HCT116 (cell line): ENCODE data around the gene RXYLT1. TPM values are rescaled to one million over a fixed set of nuclear protein-coding genes. Genes with fewer than 3 reads are reported as not detected.
A peak's percentile ranks its signal among the peaks of the same experiment; 100 is the strongest.

Experiments
- ATAC-seq: fragments of 200-7000 bp; cut with Tn5 transposase; 2 replicates; pipeline ENCODE4 v1.9.1; 2020; ENCODE audit warnings: mild to moderate bottlenecking, moderate library complexity
- BruUV-seq: library from RNA; stranded (reverse); fragments of 400-500 nt; replicated peaks from 2 replicates; lab custom pipeline; 2021; lab: Mats Ljungman, UMichigan
- CTCF ChIA-PET: fragments of 300-600 bp; sonication (Branson Sonifier 250); formaldehyde crosslinking; loops from one replicate; lab custom pipeline; 2021; ENCODE audit warnings: antibody characterized with exemption; lab: Charles Lee
- POLR2A ChIA-PET: fragments of 300-600, 350-600 bp; sonication (Branson Sonifier 250); formaldehyde crosslinking; loops from one replicate; lab custom pipeline; 2021; ENCODE audit warnings: antibody characterized with exemption; lab: Charles Lee
- RAD21 ChIA-PET, 2 experiments: fragments of 300-600 bp; sonication (Branson Sonifier 250); formaldehyde crosslinking; loops; one replicate each; lab custom pipeline; 2023; ENCODE audit warnings: low total read pairs in 2 of 2; ENCODE audit not compliant: uncharacterized antibody in 2 of 2, unreplicated experiment in 2 of 2, low non-redundant PET in 1 of 2; lab: Charles Lee
- DNase-seq: peaks from one replicate; pipeline ENCODE4 v3.0.0-alpha.2; 2010; ENCODE audit warnings: low read depth, low spot score
- H2AFZ ChIP-seq: fragments of 200-600 bp; shearing (Covaris generic), sonication (generic); 2 replicates; pipeline ENCODE4 v1.6.1; 2017; ENCODE audit warnings: low read depth, mixed run types, mixed read lengths, antibody characterized with exemption, low read length; ENCODE audit not compliant: poor library complexity, severe bottlenecking
- H3K27ac ChIP-seq: 2 replicates; pipeline ENCODE4 v1.5.1; 2012; ENCODE audit warnings: low read depth, low read length
- H3K27me3 ChIP-seq: fragments of 200-600 bp; sonication (generic); 2 replicates; pipeline ENCODE4 v1.6.1; 2016; ENCODE audit warnings: mixed run types, low read length, mixed read lengths; ENCODE audit not compliant: insufficient read depth
- H3K36me3 ChIP-seq, 2 experiments: fragments of 200-500 bp in 1 of 2; fragments of 200-600 bp in 1 of 2; sonication (Bioruptor generic) in 1 of 2; sonication (generic) in 1 of 2; 2 replicates each; pipeline versions ENCODE4 v1.5.1 to v1.6.1; 2014 to 2016; ENCODE audit warnings: low read length in 2 of 2, inconsistent platforms in 1 of 2, mixed read lengths in 1 of 2, mixed run types in 1 of 2; ENCODE audit not compliant: insufficient read depth in 2 of 2, control insufficient read depth in 1 of 2
- H3K4me1 ChIP-seq, 2 experiments: fragments of 200-600 bp in 1 of 2; sonication (generic) in 1 of 2; 2 replicates each; pipeline versions ENCODE4 v1.5.1 to v1.6.1; 2012 to 2017; ENCODE audit warnings: low read length in 2 of 2, inconsistent platforms in 1 of 2, mild to moderate bottlenecking in 1 of 2, mixed read lengths in 1 of 2, mixed run types in 1 of 2, moderate library complexity in 1 of 2; ENCODE audit not compliant: insufficient read depth in 2 of 2, control insufficient read depth in 1 of 2
- H3K4me2 ChIP-seq: fragments of 200-600 bp; sonication (generic); 2 replicates; pipeline ENCODE4 v1.6.1; 2017; ENCODE audit warnings: mixed run types, low read length, mixed read lengths
- H3K4me3 ChIP-seq, 2 experiments: fragments of 200-600 bp in 1 of 2; sonication (generic) in 1 of 2; replicated peaks in 1 of 2; 2 replicates each; pipeline ENCODE4 v1.5.1; 2011 to 2016; ENCODE audit warnings: low read length in 2 of 2, control low read depth in 1 of 2, low read depth in 1 of 2, mild to moderate bottlenecking in 1 of 2, mixed read lengths in 1 of 2, mixed run types in 1 of 2
- H3K79me2 ChIP-seq: fragments of 200-600 bp; sonication (generic); 2 replicates; pipeline ENCODE4 v1.6.1; 2017; ENCODE audit warnings: mild to moderate bottlenecking, mixed run types, low read length, moderate library complexity, mixed read lengths; ENCODE audit not compliant: insufficient read depth
- H3K9ac ChIP-seq: fragments of 200-600 bp; sonication (generic); 2 replicates; pipeline ENCODE4 v1.6.1; 2016; ENCODE audit warnings: low read length, mixed read lengths
- H3K9me2 ChIP-seq: fragments of 200-600 bp; sonication (generic), shearing (Covaris generic); 2 replicates; pipeline ENCODE4 v1.6.1; 2017; ENCODE audit warnings: mixed run types, mild to moderate bottlenecking, moderate library complexity; ENCODE audit not compliant: insufficient read depth
- H3K9me3 ChIP-seq, 2 experiments: fragments of 200-500 bp in 1 of 2; fragments of 200-600 bp in 1 of 2; sonication (Bioruptor generic) in 1 of 2; sonication (generic) in 1 of 2; 2 replicates each; pipeline ENCODE4 v1.6.1; 2014 to 2017; ENCODE audit warnings: low read length in 2 of 2, mixed read lengths in 2 of 2, inconsistent platforms in 1 of 2, low read depth in 1 of 2, mild to moderate bottlenecking in 1 of 2, mixed run types in 1 of 2, moderate library complexity in 1 of 2; ENCODE audit not compliant: control insufficient read depth in 1 of 2, insufficient read depth in 1 of 2
- H4K20me1 ChIP-seq: fragments of 200-600 bp; sonication (generic), shearing (Covaris generic); 2 replicates; pipeline ENCODE4 v1.6.1; 2017; ENCODE audit warnings: mixed run types, mild to moderate bottlenecking, moderate library complexity; ENCODE audit not compliant: insufficient read depth
- CBX3 ChIP-seq: IDR thresholded peaks from 2 replicates; pipeline ENCODE4 v1.6.1; 2012; ENCODE audit warnings: low read depth
- EGR1 ChIP-seq: IDR thresholded peaks from 2 replicates; pipeline ENCODE4 v1.6.1; 2012; ENCODE audit warnings: low read depth
- EZH2 ChIP-seq: fragments of 200-600 bp; sonication (generic); IDR thresholded peaks from 2 replicates; pipeline ENCODE4 v1.6.1; 2017; ENCODE audit warnings: antibody characterized with exemption, mixed run types
- EZH2phosphoT487 ChIP-seq: fragments of 200-600 bp; IDR thresholded peaks from 2 replicates; pipeline ENCODE4 v1.6.1; 2018; ENCODE audit warnings: antibody characterized with exemption, borderline replicate concordance
- FOSL1 ChIP-seq: IDR thresholded peaks from 2 replicates; pipeline ENCODE4 v1.6.1; 2012; ENCODE audit warnings: low read depth
- JUND ChIP-seq: IDR thresholded peaks from 2 replicates; pipeline ENCODE4 v1.6.1; 2012
- POLR2AphosphoS5 ChIP-seq: IDR thresholded peaks from 2 replicates; pipeline ENCODE4 v1.6.1; 2011; ENCODE audit warnings: mild to moderate bottlenecking, low read depth, low read length, moderate library complexity
- RAD21 ChIP-seq: IDR thresholded peaks from 2 replicates; pipeline ENCODE4 v1.6.1; 2012; ENCODE audit warnings: low read depth, mild to moderate bottlenecking
- SIN3A ChIP-seq: IDR thresholded peaks from 2 replicates; pipeline ENCODE4 v1.6.1; 2012; ENCODE audit warnings: low read depth
- SRF ChIP-seq: IDR thresholded peaks from 2 replicates; pipeline ENCODE4 v1.6.1; 2012; ENCODE audit warnings: low read depth
- TCF7L2 ChIP-seq: IDR thresholded peaks from 2 replicates; pipeline ENCODE4 v1.7.0; 2011; ENCODE audit warnings: borderline replicate concordance, inconsistent platforms; ENCODE audit not compliant: insufficient read depth, insufficient read length; ENCODE audit errors: extremely low read depth
- YY1 ChIP-seq: IDR thresholded peaks from 2 replicates; pipeline ENCODE4 v1.6.1; 2011; ENCODE audit warnings: low read length, low read depth, moderate library complexity, mild to moderate bottlenecking; ENCODE audit not compliant: insufficient replicate concordance; ENCODE audit errors: extremely low read depth
- ZBTB33 ChIP-seq: IDR thresholded peaks from 2 replicates; pipeline ENCODE4 v1.6.1; 2011; ENCODE audit warnings: mild to moderate bottlenecking, low read length, moderate library complexity; ENCODE audit not compliant: insufficient replicate concordance; ENCODE audit errors: extremely low read depth
- ZFX ChIP-seq: fragments of 450-650 bp; IDR thresholded peaks from 2 replicates; pipeline ENCODE4 v1.6.1; 2017
- intact Hi-C: fragments of 100-400 bp; cut with micrococcal nuclease; formaldehyde crosslinking; loops from 2 replicates; pipeline ENCODE4 v1.10.0; 2022
- total RNA-seq: library from RNA; stranded (reverse); gene quantifications from one replicate; pipeline ENCODE4 v1.2.1, GENCODE V29; 2021; ENCODE audit not compliant: unreplicated experiment

RXYLT1 gene
- total RNA-seq, 1 experiment from 2014 or later: 23.0 TPM

GRCh38 chr12:63843254-63843720, 63.6 kb downstream of the RXYLT1 start:
- ATAC-seq: no peak
- no peaks in the 10 kb centered on the region for H3K27me3 ChIP-seq
- H3K27ac ChIP-seq: peak overlapping the region; percentile 80; the same call in 1 of the 2 replicates
- H3K4me1 ChIP-seq: peaks cover 7 to 25% of the 10 kb centered on the region in 2 experiments; a peak in 3 of 4 replicates
- CTCF ChIA-PET: interaction anchor here (0.6 to 2.6 kb wide), 4 partner anchors 10 to 394 kb away, joined by 3 to 11 read pairs (median 8); no protein-coding TSS in a partner anchor
- no peaks in the 10 kb centered on the region for H3K9me2 ChIP-seq
- intact Hi-C loops: loop anchor here (1.0 to 10.0 kb wide), 4 partner anchors 132 to 564 kb away; no protein-coding TSS in a partner anchor
- TF ChIP-seq TCF7L2: no peak
- TF ChIP-seq, all 23 proteins: peak for 0
- no peaks in the 10 kb centered on the region for H3K9me3 ChIP-seq
- H4K20me1 ChIP-seq: no peaks in the 10 kb centered on the region
- H2AFZ ChIP-seq: peak overlapping the region; percentile 84
- BruUV-seq: TSS peak; percentile 89
- H3K4me2 ChIP-seq: peak overlapping the region; percentile 91
- H3K4me3 ChIP-seq: peak overlapping the region; percentile 44 to 97
- H3K36me3 ChIP-seq: no peaks in the 10 kb centered on the region
- ChIA-PET POLR2A (interaction anchor here (1.1 kb wide), 1 partner anchor 11 kb away, joined by 3 read pairs; no protein-coding TSS in a partner anchor), RAD21 (interaction anchor here in 1 of 2 experiments (1.2 kb wide), 1 partner anchor 414 kb away, joined by 11 read pairs; no protein-coding TSS in a partner anchor)
- peak overlapping the region; percentile 85; the same call in 1 of the 2 replicates for H3K9ac ChIP-seq
- peaks cover 40% of the 10 kb centered on the region for H3K79me2 ChIP-seq
- no peak for DNase-seq

GRCh38 chr12:63843721-63844390, 64.1 kb downstream of the RXYLT1 start:
- peak overlapping the region; percentile 91 for H3K4me2 ChIP-seq
- no peaks in the 10 kb centered on the region for H4K20me1 ChIP-seq
- no peaks in the 10 kb centered on the region for H3K9me2 ChIP-seq
- intact Hi-C loops: loop anchor here (1.0 to 10.0 kb wide), 5 partner anchors 75 to 563 kb away; no protein-coding TSS in a partner anchor
- peak overlapping the region; percentile 80 for H3K27ac ChIP-seq
- ChIA-PET RAD21 (interaction anchor here in 1 of 2 experiments (1.2 to 1.5 kb wide), 2 partner anchors 338 to 413 kb away, joined by 4 to 11 read pairs; no protein-coding TSS in a partner anchor), POLR2A (interaction anchor here (1.1 kb wide), 1 partner anchor 10 kb away, joined by 3 read pairs; no protein-coding TSS in a partner anchor), CTCF (interaction anchor here (0.6 to 2.6 kb wide), 5 partner anchors 10 to 393 kb away, joined by 3 to 11 read pairs (median 7); no protein-coding TSS in a partner anchor)
- DNase-seq (peak; percentile 86), ATAC-seq (peak; percentile 88)
- H3K4me1 ChIP-seq: peaks cover 7 to 25% of the 10 kb centered on the region in 2 experiments; a peak in 3 of 4 replicates
- H3K9me3 ChIP-seq: no peaks in the 10 kb centered on the region
- H3K79me2 ChIP-seq: peaks cover 45% of the 10 kb centered on the region
- no peaks in the 10 kb centered on the region for H3K27me3 ChIP-seq
- H3K36me3 ChIP-seq: no peaks in the 10 kb centered on the region
- H2AFZ ChIP-seq: no peak overlapping the region
- no TSS peak for BruUV-seq
- peak overlapping the region; percentile 77 to 97 for H3K4me3 ChIP-seq
- H3K9ac ChIP-seq: peak overlapping the region; percentile 85
- TF ChIP-seq ZFX (peak; percentile 49; the same call in 1 of the 2 replicates), YY1 (peak; percentile 51), EZH2phosphoT487 (no peak), SRF (no peak), RAD21 (peak; percentile 99), JUND (no peak), EZH2 (no peak), SIN3A (no peak), FOSL1 (no peak), TCF7L2 (peak; percentile 58), ZBTB33 (no peak), CBX3 (0 out of 2 replicates have a peak, but pooled peaks have one; percentile 72), EGR1 (peak; percentile 68; the same call in 1 of the 2 replicates), POLR2AphosphoS5 (peak; percentile 59)
